K562 (cell line): ENCODE data around the gene TNFRSF6B. TPM values are rescaled to one million over a fixed set of nuclear protein-coding genes. Genes with fewer than 3 reads are reported as not detected.

Experiments
- ATF3 ChIP-seq, 2 experiments: fragments of 450-650 bp in 1 of 2; sonication (generic) in 1 of 2; formaldehyde crosslinking in 1 of 2; IDR thresholded peaks in 1 of 2; conservative IDR thresholded peaks in 1 of 2; 2 replicates each; pipeline versions ENCODE4 v1.6.1 to v1.8.1; 2016 to 2023; ENCODE audit warnings: mild to moderate bottlenecking in 2 of 2, moderate library complexity in 2 of 2, inconsistent platforms in 1 of 2, missing genetic modification reagents in 1 of 2
- ATF7 ChIP-seq: fragments of 450-650 bp; IDR thresholded peaks from 2 replicates; pipeline ENCODE4 v1.7.1; 2014; ENCODE audit warnings: mild to moderate bottlenecking, moderate library complexity
- CBX5 ChIP-seq: IDR thresholded peaks from 2 replicates; pipeline ENCODE4 v1.6.1; 2014; ENCODE audit warnings: low read depth, borderline replicate concordance
- CHD7 ChIP-seq: fragments of 200-600 bp; sonication (generic); IDR thresholded peaks from one replicate; pipeline ENCODE4 v1.6.1; 2012; ENCODE audit warnings: mild to moderate bottlenecking, low read depth, low read length, inconsistent platforms
- FOXA3 ChIP-seq, 2 experiments: fragments of 450-650 bp in 1 of 2; sonication (generic) in 1 of 2; formaldehyde crosslinking; IDR thresholded peaks in 1 of 2; conservative IDR thresholded peaks in 1 of 2; 2 replicates each; pipeline versions ENCODE4 v1.4.0 to v1.8.0; 2020 to 2022; ENCODE audit warnings: mild to moderate bottlenecking in 2 of 2, missing genetic modification reagents in 1 of 2
- KAT2B ChIP-seq: IDR thresholded peaks from one replicate; pipeline ENCODE4 v1.6.1; 2012; ENCODE audit warnings: low read depth, mild to moderate bottlenecking, control low read depth, inconsistent platforms, low read length, moderate library complexity
- KLF6 ChIP-seq: fragments of 250-450 bp; sonication (Bioruptor Pico); IDR thresholded peaks from 2 replicates; pipeline ENCODE4 v1.4.0; 2020; ENCODE audit warnings: mild to moderate bottlenecking, moderate library complexity, borderline replicate concordance
- RBM22 ChIP-seq: fragments of 200-400 bp; formaldehyde crosslinking; IDR thresholded peaks from 2 replicates; pipeline ENCODE4 v1.6.1; 2018; ENCODE audit warnings: low read length, low read depth; ENCODE audit not compliant: poor library complexity, severe bottlenecking
- ZBTB7A ChIP-seq: IDR thresholded peaks from 2 replicates; pipeline ENCODE4 v1.6.1; 2011; ENCODE audit warnings: low read depth, mild to moderate bottlenecking, low read length, moderate library complexity, borderline replicate concordance; ENCODE audit not compliant: control insufficient read depth
- ZFP36 ChIP-seq: fragments of 150-350 bp; IDR thresholded peaks from 2 replicates; pipeline ENCODE4 v1.6.1; 2018; ENCODE audit warnings: low read length, low read depth; ENCODE audit not compliant: partially characterized antibody
- ZFPM2 ChIP-seq: fragments of 250-450 bp; sonication (Bioruptor Pico); IDR thresholded peaks from 2 replicates; pipeline ENCODE4 v1.5.1; 2022; ENCODE audit warnings: mild to moderate bottlenecking
- ZNF551 ChIP-seq: fragments of 250-450 bp; sonication (Bioruptor Pico); IDR thresholded peaks from 2 replicates; pipeline ENCODE4 v1.5.0; 2021; ENCODE audit warnings: mild to moderate bottlenecking, moderate library complexity
- polyA plus RNA-seq, 8 experiments: library from polyadenylated mRNA; depleted of rRNA in 4 of 8; stranded (reverse) in 5 of 8; unstranded in 3 of 8; fragments of >200 nt; fragmentation: Nextera tagmentation in 2 of 8; fragmentation: Illumina TruSeq in 1 of 8; extraction: Ambion mirVana in 2 of 8; extraction: Trizol in 1 of 8; gene quantifications; 2 replicates each; pipeline versions ENCODE4 v1.2.1 to v1.2.3, GENCODE V29; 2011 to 2014; ENCODE audit warnings: inconsistent platforms in 1 of 8, missing spikeins in 1 of 8
- total RNA-seq, 7 experiments: library from RNA; depleted of rRNA in 6 of 7; stranded (reverse); fragments of >200 nt in 6 of 7; fragmentation: Illumina TruSeq in 2 of 7; extraction: Trizol in 2 of 7; gene quantifications; 2 replicates each; pipeline versions ENCODE4 v1.2.1 to v1.2.3, GENCODE V29; 2011 to 2021; ENCODE audit warnings: low replicate concordance in 1 of 7

TNFRSF6B gene
- total and polyA plus RNA-seq, 9 of the 15 experiments (the other 6 are each of a cell fraction or from before 2014, with no cell fraction given) = 0.10 to 3.5 (median 0.32) TPM; not detected in 6

- TF ChIP-seq CHD7 = no peak
- no peak for TF ChIP-seq CBX5
- no peak for TF ChIP-seq KAT2B
- TF ChIP-seq ATF7 = peak; percentile 46
- no peak for TF ChIP-seq ZFPM2 (CRISPR knock-in tag)
- TF ChIP-seq FOXA3 (CRISPR knock-in tag; conservative IDR thresholded peaks at IDR 0.05 in 1 of 2, IDR thresholded peaks at IDR 0.05 in 1 of 2) = peak in 1 of 2 experiments; percentile 67; a peak in 1 of 4 replicates
- peak; percentile 68; the same call in 1 of the 2 replicates for TF ChIP-seq ZBTB7A
- peak; percentile 54 for TF ChIP-seq RBM22
- TF ChIP-seq ZFP36 = no peak
- TF ChIP-seq ZNF551 (CRISPR knock-in tag) = no peak
- peak; percentile 77 for TF ChIP-seq ATF3 (IDR thresholded peaks at IDR 0.05)
- no peak for TF ChIP-seq ATF3 (CRISPR knock-in tag; conservative IDR thresholded peaks at IDR 0.05)
- TF ChIP-seq KLF6 (CRISPR knock-in tag) = no peak
These were observed 44.3 kb downstream of the TNFRSF6B start (continued) for GRCh38 chr20:63740627-63741353.
